Mucosa of descending colon (tissue), 3 donors: ENCODE results near the gene PLG. TPM values are rescaled to one million over a fixed set of nuclear protein-coding genes. Genes with fewer than 3 reads are reported as not detected.
A peak's percentile ranks its signal among the peaks of the same experiment; 100 is the strongest.
"Not testable (repeated sequence)": the region's sequence is repeated elsewhere in the genome, so short reads cannot be mapped to it uniquely, and the experiment has no call there.

Source experiments
- ATAC-seq: fragments of 200-7000 bp; cut with Tn5 transposase; one replicate; pipeline ENCODE4 v1.9.1; 2020; ENCODE audit warnings: mild to moderate bottlenecking, moderate library complexity
- DNase-seq, 3 donors: peaks; one replicate each; pipeline ENCODE4 v3.0.0-alpha.2; 2020
- H3K36me3 ChIP-seq: fragments of 200-600 bp; one replicate; pipeline ENCODE4 v1.8.0; 2021; ENCODE audit warnings: low read depth, mild to moderate bottlenecking
- H3K4me1 ChIP-seq: fragments of 200-600 bp; one replicate; pipeline ENCODE4 v1.8.0; 2021; ENCODE audit warnings: low read depth, mild to moderate bottlenecking
- H3K4me3 ChIP-seq: fragments of 200-600 bp; one replicate; pipeline ENCODE4 v1.8.0; 2021; ENCODE audit warnings: mild to moderate bottlenecking
- H3K9me3 ChIP-seq: fragments of 200-600 bp; one replicate; pipeline ENCODE4 v1.8.0; 2021; ENCODE audit warnings: mild to moderate bottlenecking
- intact Hi-C, 2 donors: fragments of 100-400 bp; cut with DNase I in 1 of 2; cut with micrococcal nuclease in 1 of 2; formaldehyde crosslinking; loops; one replicate each; pipeline versions ENCODE4 v1.11.0 to v1.11.1; 2022; cut with DNase I, micrococcal nuclease
- total RNA-seq, 3 donors: library from RNA; stranded (reverse); fragmentation: NEBNext Ultra II Directional in 2 of 3; extraction: Animal tissue kit (Norgen Biotek cat#: 25700) in 2 of 3; gene quantifications; one replicate each; pipeline versions ENCODE4 v1.2.1 to v1.2.4, GENCODE V29; 2021 to 2023
- TF ChIP-seq, protein P1 (sequence below): fragments of 200-600 bp; IDR thresholded peaks from one replicate; pipeline ENCODE4 v1.8.0; 2022; ENCODE audit warnings: antibody characterized with exemption, mild to moderate bottlenecking
- donor health status: DM: no; HTN: no; CAD: no; lungs with moderate emphysema.
- donor health status: DM: no; HTN: no; CAD: no.
- donor health status: DM: no; HTN: yes; CAD: no.

Gene PLG
- total RNA-seq, 3 donors from 2014 or later = 0.69 TPM; not detected in 2

DNA sequence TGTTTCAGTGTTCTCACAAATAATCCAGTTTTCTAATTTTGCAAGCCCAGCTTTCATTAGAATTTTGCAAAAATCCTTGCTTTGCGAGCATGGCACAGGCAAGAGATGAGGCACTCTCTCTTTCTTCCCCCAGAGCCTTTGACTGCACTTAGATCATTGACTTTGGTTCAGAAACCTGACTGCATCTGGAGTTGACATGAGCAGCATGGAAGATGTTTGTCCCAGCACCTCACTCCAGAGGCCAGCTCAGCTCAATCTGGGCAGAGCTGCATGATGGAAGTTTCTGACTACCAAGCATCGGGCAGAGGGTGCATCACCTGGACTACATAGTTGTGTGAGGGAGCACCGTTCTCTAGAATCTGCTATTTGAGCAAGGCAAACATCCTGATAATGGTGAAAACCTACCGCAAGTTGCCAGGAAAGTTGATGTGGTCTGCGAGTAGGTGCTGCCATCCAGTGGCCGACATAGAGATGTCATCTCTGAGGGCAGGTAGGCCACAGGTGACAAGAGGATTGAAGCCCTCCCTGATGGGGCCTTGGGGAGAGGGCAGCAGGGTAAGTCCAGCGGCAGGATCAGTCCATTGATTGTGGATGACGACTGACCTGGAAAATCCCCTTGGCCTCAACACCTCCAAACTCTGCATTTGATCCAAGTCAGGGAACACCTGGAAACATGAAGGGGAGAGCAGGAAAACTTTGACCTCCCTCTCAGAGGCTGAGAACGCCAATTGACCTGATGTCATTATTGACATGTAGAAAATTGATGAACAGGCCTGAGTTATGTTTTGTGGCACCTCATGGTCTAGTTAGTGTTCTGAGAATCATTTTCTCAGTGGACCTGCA lies 34.2 kb upstream of the PLG start:
- Histone ChIP-seq H3K36me3 (no peaks in the 10 kb centered on the region), H3K9me3 (no peaks in the 10 kb centered on the region), H3K4me1 (no peaks in the 10 kb centered on the region), H3K4me3 (no peak overlapping the region)
- ATAC-seq (peak; percentile 40), DNase-seq (peak in 1 of 3 donors; percentile 8)
- intact Hi-C loops = no loop called here
- TF ChIP-seq, protein P1, sequence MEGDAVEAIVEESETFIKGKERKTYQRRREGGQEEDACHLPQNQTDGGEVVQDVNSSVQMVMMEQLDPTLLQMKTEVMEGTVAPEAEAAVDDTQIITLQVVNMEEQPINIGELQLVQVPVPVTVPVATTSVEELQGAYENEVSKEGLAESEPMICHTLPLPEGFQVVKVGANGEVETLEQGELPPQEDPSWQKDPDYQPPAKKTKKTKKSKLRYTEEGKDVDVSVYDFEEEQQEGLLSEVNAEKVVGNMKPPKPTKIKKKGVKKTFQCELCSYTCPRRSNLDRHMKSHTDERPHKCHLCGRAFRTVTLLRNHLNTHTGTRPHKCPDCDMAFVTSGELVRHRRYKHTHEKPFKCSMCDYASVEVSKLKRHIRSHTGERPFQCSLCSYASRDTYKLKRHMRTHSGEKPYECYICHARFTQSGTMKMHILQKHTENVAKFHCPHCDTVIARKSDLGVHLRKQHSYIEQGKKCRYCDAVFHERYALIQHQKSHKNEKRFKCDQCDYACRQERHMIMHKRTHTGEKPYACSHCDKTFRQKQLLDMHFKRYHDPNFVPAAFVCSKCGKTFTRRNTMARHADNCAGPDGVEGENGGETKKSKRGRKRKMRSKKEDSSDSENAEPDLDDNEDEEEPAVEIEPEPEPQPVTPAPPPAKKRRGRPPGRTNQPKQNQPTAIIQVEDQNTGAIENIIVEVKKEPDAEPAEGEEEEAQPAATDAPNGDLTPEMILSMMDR = no peak

DNA sequence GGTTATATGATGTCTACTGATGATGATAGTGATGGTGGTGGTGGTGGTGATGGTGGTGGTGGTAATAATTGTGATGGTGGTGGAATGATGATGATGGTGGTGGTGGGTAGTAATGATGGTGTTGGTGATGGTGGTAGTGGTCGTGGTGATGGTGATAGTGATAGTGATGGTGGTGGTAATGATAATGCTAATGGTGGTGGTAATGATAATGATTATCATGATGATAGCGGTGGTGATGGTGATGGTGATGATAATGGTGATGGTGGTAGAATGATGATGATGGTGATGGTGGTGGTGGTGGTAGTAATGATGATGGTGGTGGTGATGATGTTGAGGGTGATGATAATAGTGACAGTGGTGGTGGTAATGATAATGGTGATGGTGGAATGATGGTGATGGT lies 33.5 kb upstream of the PLG start:
- Histone ChIP-seq H3K4me3 (no peak overlapping the region), H3K36me3 (no peaks in the 10 kb centered on the region), H3K4me1 (no peaks in the 10 kb centered on the region), H3K9me3 (no peaks in the 10 kb centered on the region)
- TF ChIP-seq, protein P1 = no peak
- no peak for DNase-seq
- intact Hi-C loops = no loop called here
- ATAC-seq = no peak

DNA sequence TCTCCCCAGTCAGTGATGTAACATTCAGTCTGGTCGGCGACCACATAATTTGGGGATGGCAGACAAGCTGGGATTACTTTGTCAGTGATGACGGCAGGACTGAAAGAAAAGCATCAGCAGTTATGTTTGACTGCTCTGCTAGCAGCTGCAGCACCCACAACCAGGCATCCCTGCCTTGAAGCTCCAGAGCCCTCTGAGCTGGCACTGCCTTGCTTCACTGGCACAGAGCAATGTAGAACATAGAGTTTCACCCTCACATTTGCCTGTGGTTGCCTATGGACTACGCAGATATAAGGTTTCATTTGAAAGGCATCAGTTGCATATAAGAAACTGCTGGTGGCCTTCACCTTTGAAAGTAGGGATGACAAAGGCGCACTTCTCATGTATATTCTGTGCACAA lies 25.6 kb upstream of the PLG start:
- H3K36me3 ChIP-seq, H3K9me3 ChIP-seq, H3K4me3 ChIP-seq, intact Hi-C loops, ATAC-seq, DNase-seq, H3K4me1 ChIP-seq: not testable (repeated sequence)

DNA sequence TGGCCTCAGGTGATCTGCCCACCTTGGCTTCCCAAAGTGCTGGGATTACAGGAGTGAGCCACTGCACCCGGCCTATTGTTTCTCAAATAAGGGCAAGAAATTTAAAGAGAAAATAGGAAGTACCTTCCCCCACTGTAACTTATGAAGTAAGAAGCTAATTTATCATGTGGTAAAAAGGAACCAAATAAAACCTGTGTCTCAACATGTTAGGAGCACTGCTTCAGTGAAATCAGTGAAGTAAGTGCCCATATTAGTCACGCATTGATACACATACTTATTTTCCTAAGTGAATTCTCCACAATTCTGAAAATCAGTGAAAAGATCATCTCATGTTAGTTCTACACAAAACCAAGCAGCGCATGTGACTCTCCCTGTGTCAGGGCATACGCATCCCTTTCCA lies 23.8 kb upstream of the PLG start:
- H3K9me3 ChIP-seq = no peaks in the 10 kb centered on the region
- TF ChIP-seq, protein P1 = no peak

DNA sequence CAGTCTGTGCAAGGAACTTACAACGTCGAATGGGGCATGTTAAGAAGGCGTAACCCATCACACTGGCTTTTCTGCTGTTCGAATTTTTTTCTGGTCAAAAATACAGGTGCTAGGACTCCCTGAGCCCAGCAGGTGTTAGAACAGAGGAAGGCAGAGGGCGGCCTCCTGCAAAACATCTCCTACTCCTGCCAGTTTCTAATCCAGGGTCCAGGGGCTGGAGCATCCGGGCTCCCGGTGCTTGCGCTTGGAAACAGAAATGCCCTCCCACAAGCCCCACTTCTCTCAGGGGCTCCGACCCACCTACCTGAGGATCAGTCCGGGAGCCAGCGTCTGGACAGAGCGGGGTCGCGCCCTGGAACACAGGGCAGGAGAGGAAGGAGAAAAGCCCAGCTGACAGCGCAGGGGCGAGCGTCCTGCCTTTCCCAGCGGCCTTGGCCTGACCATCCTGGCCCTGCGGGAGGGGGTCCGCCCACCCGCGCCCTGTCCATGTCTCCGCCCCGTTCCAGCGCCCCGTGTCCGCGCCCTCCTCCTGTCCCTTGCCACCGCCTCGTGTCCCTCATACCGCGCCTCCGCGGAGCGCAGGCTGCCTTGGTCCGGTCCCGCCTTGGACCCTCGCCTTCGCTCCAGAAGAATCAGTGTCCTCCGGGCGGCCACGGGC lies 23.2 kb upstream of the PLG start:
- Histone ChIP-seq H3K36me3 (no peaks in the 10 kb centered on the region), H3K4me1 (no peaks in the 10 kb centered on the region), H3K4me3 (no peak overlapping the region), H3K9me3 (no peaks in the 10 kb centered on the region)
- intact Hi-C loops = no loop called here
- no peak for ATAC-seq
- TF ChIP-seq, protein P1 = no peak
- DNase-seq = no peak

More for the DNA sequence above, 23.8 kb upstream of the PLG start:
- DNase-seq = no peak
- Histone ChIP-seq H3K4me1 (no peaks in the 10 kb centered on the region), H3K4me3 (no peak overlapping the region), H3K36me3 (no peaks in the 10 kb centered on the region)
- intact Hi-C loops = no loop called here
- no peak for ATAC-seq

DNA sequence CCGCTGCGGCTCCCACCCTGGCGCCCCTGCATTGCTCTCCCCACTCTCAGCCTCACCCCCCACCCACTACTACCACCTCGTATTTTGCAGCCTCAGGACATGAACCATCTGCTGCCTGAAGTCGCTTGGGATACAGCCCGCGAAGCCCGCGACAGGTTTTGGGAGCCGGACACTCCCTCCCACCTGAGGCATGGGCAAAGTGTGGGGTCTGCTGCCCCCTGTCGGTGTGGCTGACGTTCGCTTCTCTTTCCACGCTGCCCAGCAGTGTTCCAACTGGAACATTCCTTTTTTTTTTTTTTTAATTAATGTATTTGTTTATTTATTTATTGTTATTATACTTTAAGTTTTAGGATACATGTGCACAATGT lies 22.7 kb upstream of the PLG start:
- no peaks in the 10 kb centered on the region for H3K4me1 ChIP-seq
- H3K36me3 ChIP-seq = no peaks in the 10 kb centered on the region
- TF ChIP-seq, protein P1 = no peak
- intact Hi-C loops = no loop called here
- ATAC-seq (no peak), DNase-seq (no peak)
- H3K9me3 ChIP-seq = no peaks in the 10 kb centered on the region
- no peak overlapping the region for H3K4me3 ChIP-seq

DNA sequence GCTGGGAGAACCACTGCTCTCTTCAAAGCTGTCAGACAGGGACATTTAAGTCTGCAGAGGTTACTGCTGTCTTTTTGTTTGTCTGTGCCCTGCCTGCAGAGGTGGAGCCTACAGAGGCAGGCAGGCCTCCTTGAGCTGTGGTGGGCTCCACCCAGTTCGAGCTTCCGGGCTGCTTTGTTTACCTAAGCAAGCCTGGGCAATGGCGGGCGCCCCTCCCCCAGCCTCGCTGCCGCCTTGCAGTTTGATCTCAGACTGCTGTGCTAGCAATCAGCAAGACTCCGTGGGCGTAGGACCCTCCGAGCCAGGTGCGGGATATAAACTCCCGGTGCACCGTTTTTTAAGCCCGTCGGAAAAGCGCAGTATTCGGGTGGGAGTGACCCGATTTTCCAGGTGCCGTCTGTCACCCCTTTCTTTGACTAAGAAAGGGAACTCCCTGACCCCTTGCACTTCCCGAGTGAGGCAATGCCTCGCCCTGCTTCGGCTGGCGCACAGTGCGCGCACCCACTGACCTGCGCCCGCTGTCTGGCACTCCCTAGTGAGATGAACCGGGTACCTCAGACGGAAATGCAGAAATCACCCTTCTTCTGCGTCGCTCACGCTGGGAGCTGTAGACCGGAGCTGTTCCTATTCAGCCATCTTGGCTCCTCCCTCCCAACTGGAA lies 16.8 kb upstream of the PLG start:
- H3K9me3 ChIP-seq, intact Hi-C loops, H3K4me3 ChIP-seq, H3K4me1 ChIP-seq, H3K36me3 ChIP-seq, DNase-seq, ATAC-seq: not testable (repeated sequence)
